H1 (cell line): Measurements from ENCODE around the gene GARS1. TPM values are rescaled to one million over a fixed set of nuclear protein-coding genes. Genes with fewer than 3 reads are reported as not detected.

ENCODE experiments used
- CTCF ChIA-PET: fragments of 300-600 bp; sonication (Branson Sonifier 250); formaldehyde crosslinking; loops from one replicate; lab custom pipeline; 2021; ENCODE audit not compliant: partially characterized antibody; lab: Charles Lee
- POLR2A ChIA-PET: fragments of 300-600 bp; sonication (Branson Sonifier 250); formaldehyde crosslinking; loops from one replicate; lab custom pipeline; 2021; ENCODE audit warnings: inconsistent platforms; ENCODE audit not compliant: partially characterized antibody; lab: Charles Lee
- DNase-seq, 2 experiments: peaks; one replicate each; pipeline versions ENCODE4 v3.0.0 to v3.0.0-alpha.2; 2010 to 2022; ENCODE audit warnings: low spot score in 2 of 2, low read depth in 1 of 2, mixed read lengths in 1 of 2
- FAIRE-seq: peaks from 2 replicates; lab custom pipeline; 2011; peaks lifted over from hg19 to GRCh38; lab: Jason Lieb, UNC
- H2AFZ ChIP-seq: 2 replicates; pipeline ENCODE4 v1.8.1; 2012; ENCODE audit warnings: low read length, inconsistent platforms
- H2AK5ac ChIP-seq: 2 replicates; pipeline ENCODE4 v1.6.1; 2013; ENCODE audit warnings: low read depth, low read length
- H2BK120ac ChIP-seq: replicated peaks from 2 replicates; pipeline ENCODE3; 2013; ENCODE audit warnings: low read depth, low read length, inconsistent platforms
- H2BK12ac ChIP-seq: 2 replicates; pipeline ENCODE4 v1.6.1; 2013; ENCODE audit warnings: low read depth, low read length
- H2BK15ac ChIP-seq: 2 replicates; pipeline ENCODE4 v1.6.1; 2013; ENCODE audit warnings: low read length
- H2BK20ac ChIP-seq: 2 replicates; pipeline ENCODE4 v1.6.1; 2013; ENCODE audit warnings: low read length
- H2BK5ac ChIP-seq: 2 replicates; pipeline ENCODE4 v1.6.1; 2013; ENCODE audit warnings: low read depth, low read length
- H3K14ac ChIP-seq: 2 replicates; pipeline ENCODE4 v1.6.1; 2013; ENCODE audit warnings: inconsistent platforms; ENCODE audit not compliant: insufficient read length
- H3K18ac ChIP-seq: 2 replicates; pipeline ENCODE4 v1.6.1; 2013; ENCODE audit warnings: low read length; ENCODE audit errors: extremely low read depth
- H3K23ac ChIP-seq: 2 replicates; pipeline ENCODE4 v1.6.1; 2013; ENCODE audit warnings: inconsistent platforms; ENCODE audit not compliant: insufficient read length
- H3K23me2 ChIP-seq: 2 replicates; pipeline ENCODE4 v1.6.1; 2013; ENCODE audit warnings: low read depth, low read length
- H3K27ac ChIP-seq: 2 replicates; pipeline ENCODE4 v1.6.1; 2011; ENCODE audit warnings: low read depth, low read length, inconsistent platforms
- H3K27me3 ChIP-seq, 4 experiments: replicated peaks in 1 of 4; 1 replicate in 1 of 4; 2 replicates in 3 of 4; pipeline versions ENCODE4 v1.6.1 to v1.8.1; 2011 to 2013; ENCODE audit warnings: low read length in 3 of 4, mild to moderate bottlenecking in 3 of 4, inconsistent platforms in 2 of 4, mixed read lengths in 2 of 4, moderate library complexity in 1 of 4; ENCODE audit not compliant: control insufficient read depth in 3 of 4, insufficient read depth in 3 of 4; ENCODE audit errors: extremely low read depth in 1 of 4
- H3K36me3 ChIP-seq, 4 experiments: 2 replicates each; pipeline versions ENCODE4 v1.6.1 to v1.8.1; 2011 to 2013; ENCODE audit warnings: mild to moderate bottlenecking in 4 of 4, low read length in 3 of 4, moderate library complexity in 2 of 4, control low read depth in 1 of 4, inconsistent platforms in 1 of 4; ENCODE audit not compliant: insufficient read depth in 4 of 4, control insufficient read depth in 2 of 4
- H3K4ac ChIP-seq: replicated peaks from 2 replicates; pipeline ENCODE3; 2013; ENCODE audit warnings: low read length, low read depth, mixed read lengths, inconsistent platforms; ENCODE audit not compliant: insufficient read length
- H3K4me1 ChIP-seq, 4 experiments: replicated peaks in 1 of 4; 1 replicate in 1 of 4; 2 replicates in 3 of 4; pipeline versions ENCODE4 v1.6.1 to v1.8.1; 2011 to 2013; ENCODE audit warnings: low read length in 3 of 4, inconsistent platforms in 2 of 4, mixed read lengths in 1 of 4; ENCODE audit not compliant: insufficient read depth in 4 of 4, control insufficient read depth in 3 of 4
- H3K4me2 ChIP-seq, 2 experiments: 2 replicates each; pipeline versions ENCODE4 v1.6.1 to v1.8.1; 2011 to 2013; ENCODE audit warnings: low read depth in 2 of 2, low read length in 2 of 2, control low read depth in 1 of 2, inconsistent platforms in 1 of 2, mild to moderate bottlenecking in 1 of 2; ENCODE audit not compliant: insufficient read depth in 1 of 2
- H3K4me3 ChIP-seq, 4 experiments: fragments of 200-600, 300-600 bp in 1 of 4; sonication (generic), shearing (Covaris generic), sonication (Bioruptor Twin) in 1 of 4; 2 replicates each; pipeline versions ENCODE4 v1.5.1 to v1.8.1; 2011 to 2016; ENCODE audit warnings: low read length in 4 of 4, low read depth in 3 of 4, control low read depth in 2 of 4, inconsistent platforms in 2 of 4, mild to moderate bottlenecking in 2 of 4, mixed read lengths in 1 of 4, moderate library complexity in 1 of 4; ENCODE audit not compliant: insufficient read depth in 2 of 4; ENCODE audit errors: extremely low read depth in 1 of 4
- H3K56ac ChIP-seq: replicated peaks from 2 replicates; pipeline ENCODE3; 2013; ENCODE audit warnings: low read depth, mild to moderate bottlenecking, mixed read lengths, low read length, inconsistent platforms; ENCODE audit not compliant: insufficient read length
- H3K79me1 ChIP-seq: 2 replicates; pipeline ENCODE4 v1.6.1; 2013; ENCODE audit warnings: low read depth, low read length, control low read depth
- H3K79me2 ChIP-seq, 2 experiments: 2 replicates each; pipeline versions ENCODE4 v1.6.1 to v1.8.1; 2012 to 2013; ENCODE audit warnings: low read length in 2 of 2, mild to moderate bottlenecking in 2 of 2, inconsistent platforms in 1 of 2; ENCODE audit not compliant: insufficient read depth in 2 of 2, control insufficient read depth in 1 of 2
- H3K9ac ChIP-seq, 4 experiments: replicated peaks in 1 of 4; 1 replicate in 1 of 4; 2 replicates in 3 of 4; pipeline versions ENCODE4 v1.6.1 to v1.8.1; 2011 to 2013; ENCODE audit warnings: low read depth in 3 of 4, low read length in 3 of 4, control low read depth in 2 of 4, mild to moderate bottlenecking in 2 of 4, moderate library complexity in 2 of 4, inconsistent platforms in 1 of 4; ENCODE audit errors: extremely low read depth in 1 of 4
- H3K9me3 ChIP-seq, 2 experiments: 2 replicates each; pipeline versions ENCODE4 v1.6.1 to v1.8.1; 2012 to 2013; ENCODE audit warnings: mild to moderate bottlenecking in 2 of 2, moderate library complexity in 2 of 2, control low read depth in 1 of 2, inconsistent platforms in 1 of 2, low read depth in 1 of 2, low read length in 1 of 2, mixed read lengths in 1 of 2; ENCODE audit not compliant: insufficient read depth in 2 of 2
- H4K20me1 ChIP-seq, 2 experiments: replicated peaks in 1 of 2; 2 replicates each; pipeline versions ENCODE3 to v1.8.1; 2011 to 2013; ENCODE audit warnings: inconsistent platforms in 2 of 2, low read length in 2 of 2, mild to moderate bottlenecking in 1 of 2; ENCODE audit not compliant: insufficient read depth in 2 of 2, control insufficient read depth in 1 of 2
- H4K5ac ChIP-seq: 2 replicates; pipeline ENCODE4 v1.6.1; 2013; ENCODE audit warnings: low read length, low read depth, mixed read lengths, inconsistent platforms; ENCODE audit not compliant: insufficient read length
- H4K8ac ChIP-seq: 2 replicates; pipeline ENCODE4 v1.8.0; 2013; ENCODE audit warnings: mild to moderate bottlenecking, moderate library complexity, low read length, inconsistent platforms; ENCODE audit not compliant: insufficient read depth; ENCODE audit errors: extremely low read depth
- H4K91ac ChIP-seq: replicated peaks from 2 replicates; pipeline ENCODE3; 2013; ENCODE audit warnings: low read length, mixed read lengths, inconsistent platforms; ENCODE audit not compliant: insufficient read length
- KDM4A ChIP-seq: IDR thresholded peaks from one replicate; pipeline ENCODE4 v1.7.1; 2012; ENCODE audit warnings: low read depth, mild to moderate bottlenecking, moderate library complexity, low read length, inconsistent platforms; ENCODE audit not compliant: severe bottlenecking
- polyA plus RNA-seq, 7 experiments: library from polyadenylated mRNA; depleted of rRNA in 3 of 7; stranded (reverse) in 5 of 7; unstranded in 2 of 7; fragments of >200 nt in 5 of 7; fragments of 200-250 nt in 2 of 7; gene quantifications; 1 replicate in 5 of 7; 2 replicates in 1 of 7; 4 replicates in 1 of 7; pipeline versions ENCODE4 v1.2.1 to v1.2.3, GENCODE V29; 2011 to 2013; ENCODE audit warnings: missing spikeins in 2 of 7, mixed read lengths in 2 of 7
- total RNA-seq: library from RNA; stranded (reverse); fragmentation: NEBNext Ultra II Directional; extraction: Animal tissue kit (Norgen Biotek cat#: 25700); gene quantifications from 2 replicates; pipeline ENCODE4 v1.2.1, GENCODE V29; 2021

GARS1 gene
- total and polyA plus RNA-seq, 2 of the 8 experiments (the other 6 are each of a cell fraction or from before 2014, with no cell fraction given) = 270 to 476 TPM

GRCh38 chr7:30553141-30553540 lies 41.5 kb upstream of the GARS1 start:
- ChIA-PET CTCF (interaction anchor here (1.5 to 2.0 kb wide), 2 partner anchors 11 to 43 kb away, joined by 5 to 15 read pairs; no protein-coding TSS in a partner anchor), POLR2A (no interaction called here)
- TF ChIP-seq KDM4A = no peak
- H4K91ac ChIP-seq = no peak overlapping the region
- no peak overlapping the region for H2BK20ac ChIP-seq
- H3K56ac ChIP-seq = no peak overlapping the region
- H3K79me1 ChIP-seq = no peaks in the 10 kb centered on the region
- H3K27me3 ChIP-seq = no peaks in the 10 kb centered on the region
- no peaks in the 10 kb centered on the region for H3K23me2 ChIP-seq
- no peak overlapping the region for H3K27ac ChIP-seq
- no peak overlapping the region for H2BK120ac ChIP-seq
- no peaks in the 10 kb centered on the region for H3K36me3 ChIP-seq
- H3K4me1 ChIP-seq = peaks cover 0 to 9% (median 4%) of the 10 kb centered on the region in 4 experiments; a peak in 5 of 7 replicates
- no peak overlapping the region for H3K23ac ChIP-seq
- no peak overlapping the region for H3K4me2 ChIP-seq
- H3K18ac ChIP-seq = no peak overlapping the region
- FAIRE-seq (no peak), DNase-seq (no peak)
- no peak overlapping the region for H2AFZ ChIP-seq
- H2BK5ac ChIP-seq = no peak overlapping the region
- no peaks in the 10 kb centered on the region for H4K20me1 ChIP-seq
- H2AK5ac ChIP-seq = no peak overlapping the region
- no peak overlapping the region for H4K8ac ChIP-seq
- no peak overlapping the region for H4K5ac ChIP-seq
- no peak overlapping the region for H3K9ac ChIP-seq
- no peak overlapping the region for H3K14ac ChIP-seq
- H3K9me3 ChIP-seq = no peaks in the 10 kb centered on the region
- no peak overlapping the region for H2BK12ac ChIP-seq
- no peak overlapping the region for H3K4me3 ChIP-seq
- H2BK15ac ChIP-seq = no peak overlapping the region
- no peak overlapping the region for H3K4ac ChIP-seq
- H3K79me2 ChIP-seq = no peaks in the 10 kb centered on the region
